ENCODE measurements around the gene GRIK3.

- TF ChIP-seq CTCF (IDR thresholded peaks at IDR 0.05; ENCODE audit: poor library complexity) (no peak), EZH2phosphoT487 (IDR thresholded peaks at IDR 0.05; ENCODE audit: low read depth, severe bottlenecking, unreplicated experiment) (no peak), EZH2 (IDR thresholded peaks at IDR 0.05; ENCODE audit: borderline replicate concordance) (no peak)
Observed at GRCh38 chr1:36802018-36802417, 232.3 kb downstream of the GRIK3 start.
